Medulla oblongata (tissue), 1 donor: Measurements from ENCODE around the gene SEMA4B.

Experiments used
- DNase-seq: peaks from one replicate; pipeline ENCODE4 v3.0.0-alpha.2; 2015; ENCODE audit errors: extremely low spot score

The SEMA4B gene

DNA sequence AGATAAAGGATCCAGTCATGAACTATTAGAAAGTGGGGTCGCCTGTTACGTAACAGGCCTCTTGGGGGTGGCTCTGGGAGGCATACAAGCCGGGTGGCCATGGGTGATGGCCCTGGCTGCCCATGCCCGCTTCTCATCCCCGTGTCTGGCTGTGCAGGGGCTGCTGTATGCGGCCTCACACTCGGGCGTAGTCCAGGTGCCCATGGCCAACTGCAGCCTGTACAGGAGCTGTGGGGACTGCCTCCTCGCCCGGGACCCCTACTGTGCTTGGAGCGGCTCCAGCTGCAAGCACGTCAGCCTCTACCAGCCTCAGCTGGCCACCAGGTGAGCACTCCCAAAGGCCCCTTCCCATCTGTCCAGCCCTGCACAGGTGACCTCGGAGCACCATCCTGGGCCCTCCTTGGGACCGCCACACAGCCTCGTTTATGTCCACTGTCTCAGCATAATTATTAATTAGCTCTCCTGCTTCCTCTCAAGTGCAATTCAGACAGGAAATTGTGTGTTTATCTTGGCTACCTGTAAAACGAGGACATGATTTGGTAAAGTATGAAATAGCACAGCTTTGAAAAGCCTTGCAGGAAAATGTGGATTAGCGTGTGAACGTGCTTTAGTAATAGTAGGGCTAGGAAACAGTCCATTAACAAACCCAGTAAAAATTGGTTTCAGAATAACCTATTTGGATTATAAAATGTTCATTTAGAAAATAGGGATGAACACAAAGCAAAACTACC, 24.5 kb downstream of the SEMA4B start:
- DNase-seq = no peak

GRCh38 chr15:90227336-90227735, 26.2 kb downstream of the SEMA4B start:
- no peak for DNase-seq

DNA sequence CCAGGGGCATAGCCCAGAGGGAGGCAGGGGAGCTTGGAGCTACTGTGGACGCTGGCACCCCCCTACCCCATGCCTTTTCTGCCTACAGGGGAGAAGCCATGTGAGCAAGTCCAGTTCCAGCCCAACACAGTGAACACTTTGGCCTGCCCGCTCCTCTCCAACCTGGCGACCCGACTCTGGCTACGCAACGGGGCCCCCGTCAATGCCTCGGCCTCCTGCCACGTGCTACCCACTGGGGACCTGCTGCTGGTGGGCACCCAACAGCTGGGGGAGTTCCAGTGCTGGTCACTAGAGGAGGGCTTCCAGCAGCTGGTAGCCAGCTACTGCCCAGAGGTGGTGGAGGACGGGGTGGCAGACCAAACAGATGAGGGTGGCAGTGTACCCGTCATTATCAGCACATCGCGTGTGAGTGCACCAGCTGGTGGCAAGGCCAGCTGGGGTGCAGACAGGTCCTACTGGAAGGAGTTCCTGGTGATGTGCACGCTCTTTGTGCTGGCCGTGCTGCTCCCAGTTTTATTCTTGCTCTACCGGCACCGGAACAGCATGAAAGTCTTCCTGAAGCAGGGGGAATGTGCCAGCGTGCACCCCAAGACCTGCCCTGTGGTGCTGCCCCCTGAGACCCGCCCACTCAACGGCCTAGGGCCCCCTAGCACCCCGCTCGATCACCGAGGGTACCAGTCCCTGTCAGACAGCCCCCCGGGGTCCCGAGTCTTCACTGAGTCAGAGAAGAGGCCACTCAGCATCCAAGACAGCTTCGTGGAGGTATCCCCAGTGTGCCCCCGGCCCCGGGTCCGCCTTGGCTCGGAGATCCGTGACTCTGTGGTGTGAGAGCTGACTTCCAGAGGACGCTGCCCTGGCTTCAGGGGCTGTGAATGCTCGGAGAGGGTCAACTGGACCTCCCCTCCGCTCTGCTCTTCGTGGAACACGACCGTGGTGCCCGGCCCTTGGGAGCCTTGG, 27.0 kb downstream of the SEMA4B start:
- no peak for DNase-seq

- no peak for DNase-seq
Observed at GRCh38 chr15:90228960-90229359, 27.8 kb downstream of the SEMA4B start.

DNA sequence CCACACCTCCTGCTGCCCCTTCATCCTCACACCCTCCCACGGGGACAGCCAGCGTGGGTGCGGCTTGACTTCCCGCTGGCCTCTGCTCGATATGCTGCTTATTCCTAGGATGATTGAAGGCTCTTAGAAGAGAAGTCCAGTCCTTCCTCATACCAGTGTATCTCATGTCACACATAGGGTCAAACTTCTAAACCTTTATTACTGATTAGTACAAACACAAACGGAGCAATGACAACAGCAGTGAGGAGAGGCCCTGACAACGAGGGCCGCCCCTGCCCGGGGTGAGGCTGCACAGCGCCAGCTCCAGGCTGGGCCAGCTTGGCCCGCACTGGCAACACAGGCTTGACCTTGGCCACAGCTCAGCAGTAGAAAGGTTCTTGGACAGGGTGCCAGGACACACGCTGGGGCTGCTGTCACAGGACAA, 29.0 kb downstream of the SEMA4B start:
- DNase-seq = peak; percentile 58

DNA sequence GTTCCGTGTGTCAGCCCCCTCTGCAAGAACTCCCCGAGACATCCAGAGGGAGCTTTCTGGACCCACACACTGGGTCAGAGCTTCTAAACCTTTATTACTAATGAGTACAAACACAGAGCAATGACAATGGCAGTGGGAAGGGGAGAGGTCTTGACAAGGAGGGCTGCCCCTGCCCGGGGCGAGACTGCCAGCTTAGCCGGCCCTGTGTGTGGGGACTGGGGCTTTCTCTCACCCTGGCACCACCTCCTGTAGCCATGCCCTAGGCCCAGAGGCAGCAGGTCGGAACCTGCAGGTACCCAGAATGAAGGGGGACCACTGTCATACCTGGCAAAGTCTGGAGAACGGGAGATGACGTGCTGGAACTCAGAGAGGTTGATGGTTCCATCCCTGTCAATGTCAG, 29.5 kb downstream of the SEMA4B start:
- no peak for DNase-seq

- peak; percentile 50 for DNase-seq
Observed at GRCh38 chr15:90231028-90232017, 30.2 kb downstream of the SEMA4B start.

DNA sequence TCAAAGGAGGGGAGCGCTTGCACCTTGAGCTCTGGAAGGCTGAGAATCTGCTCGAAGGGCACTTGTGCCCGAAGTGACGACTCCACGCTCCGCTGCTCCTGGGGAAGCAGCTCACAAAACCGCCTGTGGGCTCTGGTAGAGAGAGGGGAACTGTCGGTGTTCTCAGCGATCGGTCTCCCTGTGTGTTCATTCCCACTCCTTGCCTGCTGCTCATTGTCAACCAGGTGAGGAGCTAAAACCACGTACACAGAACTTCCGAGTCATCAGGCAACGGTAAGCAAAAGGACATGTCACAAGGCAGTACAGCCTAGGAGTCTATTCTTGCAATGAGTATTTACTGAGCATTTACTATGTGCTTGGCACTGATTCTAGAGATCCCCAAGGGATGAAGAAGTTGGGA, 31.1 kb downstream of the SEMA4B start:
- DNase-seq = no peak

GRCh38 chr15:90232941-90233386, 31.8 kb downstream of the SEMA4B start:
- DNase-seq = no peak

DNA sequence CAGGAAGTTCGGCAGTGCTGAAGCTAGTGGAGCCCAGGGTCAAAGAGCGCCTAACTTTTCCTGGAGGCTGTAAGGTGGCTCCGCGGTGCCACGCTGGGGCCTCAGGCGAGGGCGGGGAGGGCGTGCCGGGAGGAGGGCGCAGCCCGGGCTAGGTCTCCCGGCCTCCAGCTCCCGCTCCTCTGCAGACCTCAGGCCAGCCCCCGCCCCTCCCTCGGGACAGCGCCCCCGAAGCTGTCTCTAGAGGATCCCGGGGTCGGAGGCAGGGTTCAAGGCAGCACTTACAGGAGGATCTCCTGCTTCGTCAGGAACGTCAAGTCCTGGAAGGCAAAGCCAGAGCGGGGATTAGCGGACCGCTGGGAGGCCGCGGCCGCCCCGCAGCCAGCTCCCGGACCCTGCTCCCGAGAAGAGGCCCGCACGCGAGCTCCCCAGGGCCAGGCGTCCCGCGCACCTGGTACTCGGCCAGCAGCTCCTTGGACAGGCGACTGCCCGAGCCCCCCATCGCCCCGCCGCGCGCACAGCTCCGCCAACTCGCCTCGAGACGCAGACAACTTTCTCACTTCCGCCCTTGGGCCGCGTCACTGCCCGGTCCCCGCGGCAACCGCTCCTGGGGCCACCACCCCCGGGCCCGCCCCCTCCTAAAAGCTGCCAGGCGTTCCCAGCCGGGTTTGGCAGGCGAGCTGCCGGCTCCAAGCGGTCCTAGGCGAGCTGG, 32.4 kb downstream of the SEMA4B start, which contains the start of gene CIB1:
CIB1 (minus strand) TSS at position 555 of the 709 bp plus-strand sequence; CDS start at position 499, 56 bp downstream.
- DNase-seq = peak; percentile 99

- peak; percentile 34 for DNase-seq
Observed at GRCh38 chr15:90234096-90234988, 33.2 kb downstream of the SEMA4B start, which contains the start of gene GDPGP1. GDPGP1 (plus strand) TSS chr15:90234209; CDS start chr15:90240909, 6,700 bp downstream.

DNA sequence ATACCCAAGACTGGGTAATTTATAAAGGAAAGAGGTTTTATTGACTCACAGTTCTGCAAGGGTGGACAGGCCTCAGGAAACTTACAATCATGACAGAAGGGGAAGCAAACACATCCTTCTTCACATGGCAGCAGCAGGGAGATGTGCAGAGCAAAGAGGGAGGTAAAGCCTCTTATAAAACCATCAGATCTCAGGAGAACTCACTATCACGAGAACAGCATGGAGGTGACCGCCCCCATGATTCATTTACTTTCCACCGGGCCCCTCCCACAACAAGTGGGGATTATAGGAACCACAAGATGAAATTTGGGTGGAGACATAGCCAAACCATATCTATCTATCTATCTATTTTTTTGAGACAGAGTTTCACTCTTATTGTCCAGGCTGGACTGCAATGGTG, 38.2 kb downstream of the SEMA4B start:
- DNase-seq = no peak

DNA sequence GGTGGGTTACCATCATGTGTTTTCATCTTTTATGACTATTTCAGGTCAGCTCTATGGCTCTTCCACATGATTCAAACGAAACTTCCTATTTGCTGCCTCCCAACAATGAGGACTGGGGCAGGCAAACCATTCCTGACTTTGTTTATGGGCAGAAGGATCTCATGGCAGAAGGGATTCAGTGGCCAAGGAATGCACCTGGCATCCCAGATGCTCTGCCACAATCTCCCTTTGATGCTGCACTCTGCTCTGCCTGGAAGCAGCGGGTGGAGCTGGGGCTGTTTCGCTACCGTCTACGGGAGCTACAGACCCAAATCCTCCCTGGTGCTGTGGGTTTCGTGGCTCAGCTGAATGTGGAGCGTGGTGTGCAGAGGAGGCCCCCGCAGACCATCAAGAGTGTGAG, 39.7 kb downstream of the SEMA4B start:
- no peak for DNase-seq

DNA sequence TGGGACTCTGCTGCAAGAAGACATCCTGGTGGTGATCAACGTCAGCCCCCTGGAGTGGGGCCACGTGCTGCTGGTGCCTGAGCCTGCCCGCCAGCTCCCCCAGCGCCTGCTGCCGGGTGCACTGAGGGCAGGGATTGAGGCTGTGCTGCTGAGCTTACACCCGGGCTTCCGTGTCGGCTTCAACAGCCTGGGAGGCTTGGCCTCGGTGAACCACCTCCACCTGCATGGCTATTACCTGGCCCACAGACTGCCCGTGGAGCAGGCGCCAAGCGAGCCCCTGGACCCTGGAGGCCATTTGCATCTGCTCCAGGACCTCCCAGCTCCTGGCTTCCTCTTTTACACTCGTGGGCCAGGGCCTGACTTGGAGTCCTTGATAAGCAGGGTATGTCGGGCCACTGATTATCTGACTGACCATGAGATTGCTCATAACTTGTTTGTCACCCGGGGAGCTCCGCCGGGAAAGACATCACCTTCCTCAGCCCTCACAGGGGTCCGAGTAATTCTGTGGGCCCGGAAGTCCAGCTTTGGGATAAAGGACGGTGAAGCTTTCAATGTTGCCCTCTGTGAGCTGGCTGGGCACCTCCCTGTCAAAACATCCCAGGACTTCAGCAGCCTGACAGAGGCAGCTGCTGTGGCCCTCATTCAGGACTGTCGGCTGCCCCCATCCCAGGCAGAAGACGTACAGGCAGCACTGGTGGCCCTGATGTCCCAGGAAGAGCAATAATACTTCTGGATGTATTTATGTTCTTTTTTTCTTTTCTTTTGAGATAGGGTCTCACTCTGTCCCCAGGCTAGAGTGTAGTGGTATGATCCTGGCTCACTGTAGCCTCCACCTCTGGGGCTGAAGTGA, 40.4 kb downstream of the SEMA4B start:
- DNase-seq = no peak

GRCh38 chr15:90243943-90244639, 43.0 kb downstream of the SEMA4B start:
- DNase-seq = no peak

DNA sequence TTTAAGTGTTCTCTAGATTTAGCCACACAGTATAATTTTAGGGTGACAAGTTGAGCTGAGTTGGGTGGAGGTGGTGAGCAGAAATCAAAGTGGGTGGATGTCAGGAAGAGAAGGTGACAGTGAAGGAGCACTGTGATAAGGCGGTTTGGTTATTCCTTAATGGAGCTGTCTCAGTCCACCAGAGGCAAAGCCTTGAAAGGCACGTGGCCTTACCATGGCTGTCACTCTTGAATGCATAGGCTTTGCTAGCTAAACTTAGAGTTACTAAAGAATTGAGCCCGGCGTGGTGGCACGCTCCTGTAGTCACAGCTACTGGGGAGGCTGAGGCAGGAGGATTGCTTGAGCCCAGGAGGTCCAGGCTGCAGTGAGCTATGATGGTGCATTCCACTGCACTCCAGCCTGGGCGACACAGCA, 47.7 kb downstream of the SEMA4B start:
- no peak for DNase-seq

- peak; percentile 84 for DNase-seq
Observed at GRCh38 chr15:90249203-90249863, 48.2 kb downstream of the SEMA4B start, which contains the start of gene TTLL13. TTLL13 (plus strand) TSS chr15:90249556; CDS start chr15:90250631, 1,075 bp downstream.
